ENCODE results near the gene SLC35A3. TPM values are rescaled to one million over a fixed set of nuclear protein-coding genes. Genes with fewer than 3 reads are reported as not detected.

Gene SLC35A3
- total and polyA plus RNA-seq, 11 donors, result 4.4 to 10.9 (median 6.9) TPM

DNA sequence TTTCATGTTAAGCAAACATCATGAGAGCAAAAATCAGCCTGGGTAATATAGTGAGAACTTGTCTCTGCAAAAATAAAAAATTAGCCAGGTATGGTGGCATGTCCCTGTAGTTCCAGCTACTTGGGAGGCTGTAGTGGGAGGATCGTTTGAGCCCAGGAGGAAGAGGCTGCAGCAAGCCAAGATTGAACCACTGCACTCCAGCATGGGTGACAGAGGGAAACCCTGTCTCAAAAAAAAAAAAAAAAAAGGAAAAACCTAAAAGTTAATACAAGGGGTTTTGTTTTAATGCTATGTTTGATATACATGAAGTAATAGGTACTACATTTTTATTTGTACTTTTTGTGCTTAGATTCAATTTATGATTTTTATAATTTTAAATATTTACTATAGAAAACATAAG is 27.1 kb upstream of the SLC35A3 start:
- DNase-seq (no peak), ATAC-seq (no peak)
- Histone ChIP-seq H3K36me3 (no peaks in the 10 kb centered on the region), H3K9me3 (no peaks in the 10 kb centered on the region), H3K27ac (no peak overlapping the region), H3K27me3 (no peaks in the 10 kb centered on the region), H3K4me1 (peaks cover 0 to 10% (median 0%) of the 10 kb centered on the region in 12 donors), H3K4me3 (no peak overlapping the region)
- no peak for TF ChIP-seq POLR2A (IDR thresholded peaks at IDR 0.05)
- TF ChIP-seq, protein P1, sequence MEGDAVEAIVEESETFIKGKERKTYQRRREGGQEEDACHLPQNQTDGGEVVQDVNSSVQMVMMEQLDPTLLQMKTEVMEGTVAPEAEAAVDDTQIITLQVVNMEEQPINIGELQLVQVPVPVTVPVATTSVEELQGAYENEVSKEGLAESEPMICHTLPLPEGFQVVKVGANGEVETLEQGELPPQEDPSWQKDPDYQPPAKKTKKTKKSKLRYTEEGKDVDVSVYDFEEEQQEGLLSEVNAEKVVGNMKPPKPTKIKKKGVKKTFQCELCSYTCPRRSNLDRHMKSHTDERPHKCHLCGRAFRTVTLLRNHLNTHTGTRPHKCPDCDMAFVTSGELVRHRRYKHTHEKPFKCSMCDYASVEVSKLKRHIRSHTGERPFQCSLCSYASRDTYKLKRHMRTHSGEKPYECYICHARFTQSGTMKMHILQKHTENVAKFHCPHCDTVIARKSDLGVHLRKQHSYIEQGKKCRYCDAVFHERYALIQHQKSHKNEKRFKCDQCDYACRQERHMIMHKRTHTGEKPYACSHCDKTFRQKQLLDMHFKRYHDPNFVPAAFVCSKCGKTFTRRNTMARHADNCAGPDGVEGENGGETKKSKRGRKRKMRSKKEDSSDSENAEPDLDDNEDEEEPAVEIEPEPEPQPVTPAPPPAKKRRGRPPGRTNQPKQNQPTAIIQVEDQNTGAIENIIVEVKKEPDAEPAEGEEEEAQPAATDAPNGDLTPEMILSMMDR (IDR thresholded peaks at IDR 0.05), result no peak
- 67 to 91% (median 83%) methylated on average over 1 of the region's 1 CpG for WGBS, 4 donors
- intact Hi-C loops (cut with DNase I), result no loop called here

DNA sequence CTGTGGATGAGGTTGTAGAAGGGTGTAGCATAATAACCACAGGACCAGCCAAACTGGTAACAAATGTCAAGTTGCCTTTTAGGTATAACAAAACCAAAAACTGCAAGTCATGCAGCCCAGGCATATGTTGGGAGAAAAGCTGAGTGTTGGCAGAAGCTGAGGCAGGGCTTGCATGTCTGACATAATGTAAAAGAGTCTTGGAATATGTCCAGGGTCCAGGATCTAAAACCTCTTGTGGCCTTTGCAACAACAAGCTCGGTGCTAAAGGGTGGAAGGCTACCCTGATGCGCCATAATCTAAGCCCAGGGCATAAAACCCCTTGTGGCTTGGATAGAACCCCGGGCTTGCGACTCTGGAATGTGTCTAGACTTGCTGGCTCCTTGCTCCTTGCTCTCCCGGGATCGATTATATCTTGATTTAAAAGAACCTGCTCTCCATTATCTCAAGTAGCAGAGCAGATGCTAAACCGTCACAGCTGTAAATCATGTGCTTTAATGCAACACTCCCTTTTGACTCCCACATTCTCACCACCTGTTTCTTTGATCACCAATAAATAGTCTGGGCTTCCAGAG is 26.5 kb upstream of the SLC35A3 start:
- H3K9me3 ChIP-seq, result no peaks in the 10 kb centered on the region
- DNase-seq (no peak), ATAC-seq (no peak)
- H3K4me1 ChIP-seq, result peaks cover 0 to 10% (median 0%) of the 10 kb centered on the region in 12 donors
- 22 to 31% (median 29%) methylated on average over 7 of the region's 7 CpGs for WGBS, 4 donors
- TF ChIP-seq, protein P1 (IDR thresholded peaks at IDR 0.05), result no peak
- TF ChIP-seq POLR2A (IDR thresholded peaks at IDR 0.05), result no peak
- intact Hi-C loops (cut with DNase I), result no loop called here
- H3K27me3 ChIP-seq, result no peaks in the 10 kb centered on the region
- H3K36me3 ChIP-seq, result no peaks in the 10 kb centered on the region
- no peak overlapping the region for H3K27ac ChIP-seq
- H3K4me3 ChIP-seq, result no peak overlapping the region

DNA sequence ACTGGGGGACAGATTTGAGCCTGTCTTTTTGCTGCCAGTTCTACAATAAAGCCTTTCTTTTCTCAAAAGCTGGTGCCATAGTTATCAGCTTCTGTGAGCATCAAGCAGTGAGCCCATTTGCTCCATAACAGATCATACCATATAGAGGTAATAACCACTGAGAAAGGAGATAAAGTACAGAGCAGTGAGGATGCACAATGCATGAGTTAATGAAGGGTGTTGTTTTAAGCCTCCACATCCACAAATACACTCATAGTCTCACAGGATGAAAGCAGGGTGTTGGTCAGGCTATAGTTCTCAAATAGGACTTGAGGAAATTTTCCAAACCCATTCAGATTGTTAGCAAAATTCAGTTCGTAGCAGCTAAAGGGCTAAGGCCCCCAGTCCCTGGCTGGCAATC is 25.6 kb upstream of the SLC35A3 start:
- no peaks in the 10 kb centered on the region for H3K36me3 ChIP-seq
- TF ChIP-seq, protein P1 (IDR thresholded peaks at IDR 0.05), result no peak
- TF ChIP-seq POLR2A (IDR thresholded peaks at IDR 0.05), result no peak
- 68 to 73% (median 72%) methylated on average over 1 of the region's 1 CpG for WGBS, 4 donors
- no peak overlapping the region for H3K27ac ChIP-seq
- no peak overlapping the region for H3K4me3 ChIP-seq
- H3K9me3 ChIP-seq, result no peaks in the 10 kb centered on the region
- DNase-seq (no peak), ATAC-seq (no peak)
- intact Hi-C loops (cut with DNase I), result no loop called here
- H3K27me3 ChIP-seq, result no peaks in the 10 kb centered on the region
- peaks cover 0 to 10% (median 0%) of the 10 kb centered on the region in 12 donors for H3K4me1 ChIP-seq

DNA sequence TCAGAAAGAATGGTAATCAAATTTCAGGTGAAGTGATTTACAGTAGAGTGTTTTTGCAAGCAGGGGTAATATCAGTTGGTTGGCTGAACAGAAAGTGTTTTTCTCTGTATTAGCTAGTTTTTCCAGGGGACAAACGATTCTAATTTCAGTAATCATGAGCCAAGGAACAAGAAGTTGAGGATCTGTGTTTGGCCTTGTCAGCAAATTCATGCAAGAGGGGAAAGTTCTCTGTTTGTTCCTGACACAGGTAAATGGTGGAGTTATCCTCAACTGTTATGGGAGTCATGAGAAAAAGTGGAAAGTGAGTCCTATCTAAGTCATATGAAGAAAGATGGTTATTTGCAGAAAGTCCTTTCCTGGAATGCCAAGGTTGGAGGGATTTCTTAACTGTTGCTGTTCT is 24.6 kb upstream of the SLC35A3 start:
- TF ChIP-seq POLR2A (IDR thresholded peaks at IDR 0.05), result no peak
- TF ChIP-seq, protein P1 (IDR thresholded peaks at IDR 0.05), result no peak
- intact Hi-C loops (cut with DNase I), result no loop called here
- no peak for DNase-seq
- Histone ChIP-seq H3K4me1 (peaks cover 0 to 10% (median 0%) of the 10 kb centered on the region in 12 donors), H3K36me3 (no peaks in the 10 kb centered on the region), H3K27ac (no peak overlapping the region), H3K9me3 (no peaks in the 10 kb centered on the region), H3K27me3 (no peaks in the 10 kb centered on the region), H3K4me3 (no peak overlapping the region)
- ATAC-seq, result no peak
- WGBS, 4 donors, result 79 to 88% (median 86%) methylated on average over 1 of the region's 1 CpG
